Spleen (tissue), 13 donors: ENCODE data around the gene CA5B. TPM values are rescaled to one million over a fixed set of nuclear protein-coding genes. Genes with fewer than 3 reads are reported as not detected.

Experiments used
- DNase-seq: peaks from one replicate; pipeline ENCODE4 v3.0.0-alpha.2; 2020
- H3K27ac ChIP-seq, 8 donors: fragments of 200-600 bp; sonication (generic) in 7 of 8; 1 replicate in 4 of 8; 2 replicates in 4 of 8; pipeline versions ENCODE4 v1.5.0 to v1.8.0; 2016 to 2021; ENCODE audit warnings: inconsistent platforms in 4 of 8, mild to moderate bottlenecking in 4 of 8, moderate library complexity in 1 of 8
- H3K27me3 ChIP-seq, 7 donors: fragments of 200-600 bp; sonication (generic) in 6 of 7; replicated peaks in 1 of 7; 1 replicate in 4 of 7; 2 replicates in 3 of 7; pipeline versions ENCODE4 v1.5.0 to v1.8.0; 2016 to 2021; ENCODE audit warnings: inconsistent platforms in 3 of 7, mild to moderate bottlenecking in 1 of 7
- H3K36me3 ChIP-seq, 6 donors: fragments of 200-600 bp; sonication (generic) in 5 of 6; 1 replicate in 4 of 6; 2 replicates in 2 of 6; pipeline versions ENCODE4 v1.5.0 to v1.8.0; 2016 to 2021; ENCODE audit warnings: inconsistent platforms in 2 of 6
- H3K4me1 ChIP-seq, 6 donors: fragments of 200-600 bp; sonication (generic) in 5 of 6; 1 replicate in 3 of 6; 2 replicates in 3 of 6; pipeline versions ENCODE4 v1.5.0 to v1.8.0; 2016 to 2021; ENCODE audit warnings: inconsistent platforms in 3 of 6
- H3K4me3 ChIP-seq, 8 donors: fragments of 200-600 bp; sonication (generic) in 7 of 8; 1 replicate in 4 of 8; 2 replicates in 4 of 8; pipeline versions ENCODE4 v1.5.0 to v1.8.0; 2016 to 2021; ENCODE audit warnings: inconsistent platforms in 4 of 8, mild to moderate bottlenecking in 4 of 8, moderate library complexity in 2 of 8
- H3K9me3 ChIP-seq, 8 donors: fragments of 200-600 bp; sonication (generic) in 7 of 8; 1 replicate in 4 of 8; 2 replicates in 4 of 8; pipeline versions ENCODE4 v1.5.0 to v1.8.0; 2016 to 2021; ENCODE audit warnings: inconsistent platforms in 4 of 8
- CTCF ChIP-seq, 11 experiments: fragments of 200-600 bp in 7 of 11; fragments of 450-650 bp in 4 of 11; sonication (generic) in 4 of 11; IDR thresholded peaks in 8 of 11; conservative IDR thresholded peaks in 3 of 11; 1 replicate in 7 of 11; 2 replicates in 4 of 11; pipeline versions ENCODE4 v1.4.0 to v1.8.0; 2016 to 2021; ENCODE audit warnings: antibody characterized with exemption in 11 of 11, inconsistent platforms in 4 of 11, mild to moderate bottlenecking in 1 of 11
- POLR2A ChIP-seq, 3 donors: fragments of 450-650 bp; IDR thresholded peaks; one replicate each; pipeline ENCODE4 v1.5.1; 2017; ENCODE audit warnings: antibody characterized with exemption in 3 of 3, mild to moderate bottlenecking in 1 of 3
- POLR2AphosphoS5 ChIP-seq, 3 donors: sonication (generic); formaldehyde crosslinking; IDR thresholded peaks; one replicate each; pipeline ENCODE4 v1.5.1; 2017; ENCODE audit warnings: antibody characterized with exemption in 3 of 3
- WGBS, 5 donors: extraction: QIAGEN DNeasy Blood & Tissue Kit in 3 of 5; methylation state at CpG; one replicate each; pipeline versions ENCODE4 v1.1.5 to v1.1.7; 2013 to 2018; 5-methylcytosine and 5-hydroxymethylcytosine counted together
- intact Hi-C: fragments of 100-400 bp; cut with DNase I; formaldehyde crosslinking; loops from one replicate; pipeline ENCODE4 v1.15.0; 2023; ENCODE audit warnings: low total_unique reads
- long read RNA-seq, 2 donors: transcript quantifications; one replicate each; lab custom pipeline, GENCODE V29; 2026
- polyA plus RNA-seq, 3 donors: library from polyadenylated mRNA; stranded (reverse); fragments of 200-250 nt; gene quantifications; one replicate each; pipeline ENCODE4 v1.2.1, GENCODE V29; 2013
- total RNA-seq, 7 donors: library from RNA; depleted of rRNA in 3 of 7; stranded (reverse); fragments of >200 nt in 3 of 7; fragmentation: NEBNext Ultra II Directional in 4 of 7; extraction: Animal tissue kit (Norgen Biotek cat#: 25700) in 4 of 7; gene quantifications; one replicate each; pipeline versions ENCODE4 v1.1.0 to v1.2.1, GENCODE V29; 2016 to 2021
- donor health status: healthy with polysubstance abuse.
- donor health status: DM: no; HTN: no; CAD: no; lungs with moderate emphysema.
- donor health status: DM: no; HTN: no; CAD: no.
- donor health status: Bipolar disorder and iron deficiency.
- donor health status: healthy.
- donor health status: DM: no; HTN: no; CAD: no.
- donor health status: DM: yes; HTN: yes; CAD: no.

CA5B gene
- total RNA-seq (10 to 100 TPM; 15.1 to 24.1 (median 19.1) TPM), polyA plus RNA-seq (1 to 10 TPM; 1.4 to 1.9 (median 1.8) TPM)
- long read RNA-seq, donor 1, result 0 reads
- long read RNA-seq, donor 2, result 0 reads

- H3K4me3 ChIP-seq, result peak within 1 kb of the TSS; percentile 32 to 82 (median 50)
- peaks cover 0 to 6% (median 0%) of the 10 kb centered on the region in 6 donors for H3K36me3 ChIP-seq
- peaks cover 0 to 25% (median 17%) of the 10 kb centered on the region in 6 donors for H3K4me1 ChIP-seq
- intact Hi-C loops, result no loop called here
- H3K9me3 ChIP-seq, result no peaks in the 10 kb centered on the region
- H3K27me3 ChIP-seq, result no peaks in the 10 kb centered on the region
- TF ChIP-seq POLR2AphosphoS5 (IDR thresholded peaks at IDR 0.05) (peak; percentile 78 to 87 (median 87)), CTCF (IDR thresholded peaks at IDR 0.05 in 8 of 11, conservative IDR thresholded peaks at IDR 0.05 in 3 of 11) (peak in 3 of 11 experiments; percentile 13 to 34 (median 33)), POLR2A (IDR thresholded peaks at IDR 0.05) (peak in 1 of 3 donors; percentile 7)
- 1 to 11% (median 4%) methylated on average over 27 to 55 of the region's 55 CpGs for WGBS, 5 donors
- DNase-seq, result peak; percentile 99
- H3K27ac ChIP-seq, result peak within 1 kb of the TSS in 7 of 8 donors; percentile 38 to 87 (median 61)
Measured at GRCh38 chrX:15737959-15738902, at the start of gene CA5B. TSS of gene CA5B (plus strand) at chrX:15738270. CDS start at chrX:15750024, 11,754 bp downstream.

- TF ChIP-seq POLR2AphosphoS5 (IDR thresholded peaks at IDR 0.05) (no peak), CTCF (IDR thresholded peaks at IDR 0.05 in 8 of 11, conservative IDR thresholded peaks at IDR 0.05 in 3 of 11) (no peak), POLR2A (IDR thresholded peaks at IDR 0.05) (no peak)
- no peaks in the 10 kb centered on the region for H3K4me1 ChIP-seq
- H3K27ac ChIP-seq, result no peak overlapping the region
- intact Hi-C loops, result no loop called here
- DNase-seq, result no peak
- 53 to 84% (median 75%) methylated on average over 3 to 6 of the region's 6 CpGs for WGBS, 5 donors
- H3K27me3 ChIP-seq, result no peaks in the 10 kb centered on the region
- H3K36me3 ChIP-seq, result peaks cover 0 to 90% (median 54%) of the 10 kb centered on the region in 6 donors
- H3K4me3 ChIP-seq, result no peak overlapping the region
- H3K9me3 ChIP-seq, result no peaks in the 10 kb centered on the region
Measured at GRCh38 chrX:15694941-15695451, 43.1 kb upstream of the CA5B start.

- Histone ChIP-seq H3K27me3 (no peaks in the 10 kb centered on the region), H3K36me3 (peaks cover 0 to 84% (median 44%) of the 10 kb centered on the region in 6 donors), H3K4me3 (no peak overlapping the region), H3K9me3 (no peaks in the 10 kb centered on the region), H3K27ac (no peak overlapping the region), H3K4me1 (no peaks in the 10 kb centered on the region)
- intact Hi-C loops, result no loop called here
- TF ChIP-seq CTCF (IDR thresholded peaks at IDR 0.05 in 8 of 11, conservative IDR thresholded peaks at IDR 0.05 in 3 of 11) (no peak), POLR2A (IDR thresholded peaks at IDR 0.05) (no peak), POLR2AphosphoS5 (IDR thresholded peaks at IDR 0.05) (no peak)
- WGBS, 5 donors, result 81 to 100% (median 96%) methylated on average over 3 of the region's 3 CpGs
- DNase-seq, result no peak
Measured at GRCh38 chrX:15696516-15696915, 41.6 kb upstream of the CA5B start.
